AG09319 (cell line): Measurements from ENCODE around the gene TCF19.

Source experiments
- DNase-seq: peaks from one replicate; pipeline ENCODE4 v3.0.0-alpha.2; 2010; ENCODE audit warnings: low read depth; ENCODE audit errors: extremely low read depth
- CTCF ChIP-seq: IDR thresholded peaks from 2 replicates; pipeline ENCODE4 v1.5.1; 2011; ENCODE audit warnings: low read depth, mild to moderate bottlenecking, inconsistent platforms, low read length, moderate library complexity

TCF19 gene

GRCh38 chr6:31202259-31203166 is 44.1 kb downstream of the TCF19 start:
- no peak for TF ChIP-seq CTCF

DNA sequence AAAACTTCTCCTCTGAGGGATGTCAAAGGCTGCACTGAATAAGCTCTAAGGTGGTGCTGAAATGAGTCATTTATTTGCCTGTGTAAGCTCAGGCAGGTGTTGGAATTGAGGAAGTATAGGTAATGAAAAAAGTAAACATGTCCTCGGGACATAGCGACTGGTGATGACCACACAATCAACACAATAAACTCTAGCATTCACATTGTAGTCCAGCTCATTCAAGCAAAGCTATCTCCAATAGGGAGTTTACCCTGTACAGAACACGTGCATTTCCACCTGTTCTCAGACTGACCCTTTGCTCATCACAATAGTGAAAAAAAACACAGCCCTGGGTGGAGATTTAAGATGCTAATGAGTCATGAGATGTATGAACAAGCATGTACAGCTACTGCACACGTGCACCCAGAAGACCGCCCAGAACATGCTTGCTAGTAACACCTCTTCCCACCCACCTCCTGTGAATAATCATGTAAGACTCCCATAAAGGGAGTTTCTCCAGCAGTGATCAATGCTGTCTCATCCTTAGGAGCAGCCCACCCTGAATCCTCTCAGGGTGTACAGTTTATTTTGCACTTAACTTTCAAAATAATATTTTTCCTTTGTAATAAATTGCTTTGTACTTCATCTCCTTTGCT is 45.1 kb downstream of the TCF19 start:
- no peak for DNase-seq
- TF ChIP-seq CTCF, result no peak

More at GRCh38 chr6:31202259-31203166, 44.1 kb downstream of the TCF19 start:
- DNase-seq, result no peak

- no peak for TF ChIP-seq CTCF
- DNase-seq, result no peak
Measured at GRCh38 chr6:31204751-31205145, 46.4 kb downstream of the TCF19 start.

DNA sequence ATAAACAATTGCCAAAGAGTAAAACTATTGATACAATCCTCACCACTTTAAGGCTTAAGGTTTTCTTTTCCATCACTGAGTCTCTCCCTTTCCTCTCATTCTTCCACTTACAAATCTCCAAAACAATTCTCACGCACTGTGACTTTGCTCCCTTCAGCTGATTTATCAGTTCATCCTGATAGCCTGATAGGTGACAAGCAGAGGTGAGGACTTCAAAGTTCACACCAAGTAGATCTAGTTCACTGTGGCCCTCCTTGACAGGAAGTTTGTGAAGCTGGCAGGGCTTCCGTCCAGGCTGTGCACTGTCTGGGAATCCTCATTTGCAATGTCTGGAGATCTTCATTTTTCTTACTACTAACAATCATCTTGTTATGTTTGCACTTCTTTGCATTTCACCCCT is 47.2 kb downstream of the TCF19 start:
- TF ChIP-seq CTCF, result no peak
- no peak for DNase-seq

DNA sequence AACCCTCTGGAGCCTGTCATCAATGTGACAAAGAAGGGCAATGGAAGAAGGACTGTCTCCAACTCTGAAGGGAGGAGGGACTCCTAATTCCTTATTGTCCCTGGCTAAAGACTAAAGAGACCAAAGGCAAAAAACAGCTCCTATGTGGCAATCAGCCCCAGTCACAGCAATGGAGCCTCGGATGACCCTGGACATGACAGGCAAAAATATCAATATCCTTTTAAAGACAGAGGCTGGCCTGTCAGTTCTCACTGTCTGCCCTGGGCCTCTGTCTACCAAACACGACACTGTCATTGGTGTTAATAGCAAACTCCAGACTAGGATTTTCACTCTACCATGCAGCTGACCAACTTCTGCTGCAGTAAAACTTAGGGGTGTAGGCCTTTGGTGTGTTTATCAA is 50.1 kb downstream of the TCF19 start:
- no peak for DNase-seq
- TF ChIP-seq CTCF, result no peak

DNA sequence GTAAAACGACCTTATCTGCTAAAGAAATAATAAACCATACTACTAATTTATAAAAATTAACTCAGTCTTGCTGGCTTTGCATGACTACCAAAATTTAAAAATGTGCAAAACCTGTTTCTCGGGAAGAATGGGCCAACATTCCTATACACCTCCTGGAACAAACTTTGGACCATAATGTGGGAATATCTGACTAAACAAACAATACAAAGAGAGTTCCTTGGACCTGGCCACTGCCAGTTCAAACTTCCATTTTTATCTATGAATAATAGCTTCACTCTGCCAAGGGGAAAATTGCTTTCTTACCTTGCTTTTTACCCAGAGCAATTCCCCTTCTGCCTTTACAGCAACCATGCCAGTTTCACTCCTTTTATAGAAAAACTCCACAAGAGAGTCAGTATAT is 50.7 kb downstream of the TCF19 start:
- DNase-seq, result no peak
- TF ChIP-seq CTCF, result no peak

DNA sequence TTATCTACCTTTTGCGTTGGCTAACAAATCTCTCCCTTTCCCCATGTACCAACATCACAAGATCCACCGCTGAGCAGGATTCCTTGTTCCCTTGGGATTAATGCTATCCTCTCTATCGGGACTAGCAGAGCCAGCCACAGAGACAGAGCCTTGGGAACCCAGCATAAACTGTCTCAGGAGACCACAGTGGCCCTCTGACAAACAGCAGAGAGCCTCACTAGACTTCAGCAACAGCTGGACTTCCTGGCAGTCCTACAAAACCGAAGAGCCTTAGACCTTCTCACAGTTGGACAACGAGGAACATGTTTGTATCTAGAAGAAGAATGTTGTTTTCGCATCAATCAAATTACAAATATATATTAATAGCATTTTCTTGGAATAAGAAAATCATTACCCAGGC is 51.7 kb downstream of the TCF19 start:
- TF ChIP-seq CTCF, result no peak
- no peak for DNase-seq
